HG03571 (cell line): ENCODE data around the gene CCDC7.
A peak's percentile ranks its signal among the peaks of the same experiment; 100 is the strongest.
"Not testable (repeated sequence)": the region's sequence is repeated elsewhere in the genome, so short reads cannot be mapped to it uniquely, and the experiment has no call there.

Experiments
- ATAC-seq: cut with Tn5 transposase; IDR thresholded peaks from one replicate; pipeline ENCODE4 v1.9.1; 2021; ENCODE audit not compliant: unreplicated experiment

Gene CCDC7

GRCh38 chr10:32445740-32446535, at the start of gene CCDC7:
CCDC7 (plus strand) TSS chr10:32446140; CDS start chr10:32451643, 5,503 bp downstream.
- peak; percentile 98 for ATAC-seq

GRCh38 chr10:32397163-32397562, 48.8 kb upstream of the CCDC7 start:
- not testable (repeated sequence) for ATAC-seq

- ATAC-seq = not testable (repeated sequence)
Observed at GRCh38 chr10:32399720-32400119, 46.2 kb upstream of the CCDC7 start.

- no peak for ATAC-seq
Observed at GRCh38 chr10:32400961-32401360, 45.0 kb upstream of the CCDC7 start.

GRCh38 chr10:32402499-32402898, 43.4 kb upstream of the CCDC7 start:
- no peak for ATAC-seq

GRCh38 chr10:32403091-32403490, 42.8 kb upstream of the CCDC7 start:
- no peak for ATAC-seq

- no peak for ATAC-seq
Observed at GRCh38 chr10:32408690-32409089, 37.2 kb upstream of the CCDC7 start.

GRCh38 chr10:32409741-32410140, 36.2 kb upstream of the CCDC7 start:
- ATAC-seq = no peak

- ATAC-seq = no peak
Observed at GRCh38 chr10:32410569-32410968, 35.4 kb upstream of the CCDC7 start.

- ATAC-seq = no peak
Observed at GRCh38 chr10:32411797-32412498, 34.0 kb upstream of the CCDC7 start.

- no peak for ATAC-seq
Observed at GRCh38 chr10:32412499-32412853, 33.5 kb upstream of the CCDC7 start.

- no peak for ATAC-seq
Observed at GRCh38 chr10:32413513-32413912, 32.4 kb upstream of the CCDC7 start.

GRCh38 chr10:32415361-32415760, 30.6 kb upstream of the CCDC7 start:
- ATAC-seq = no peak

- no peak for ATAC-seq
Observed at GRCh38 chr10:32417911-32418547, 27.9 kb upstream of the CCDC7 start.

GRCh38 chr10:32418572-32418971, 27.4 kb upstream of the CCDC7 start:
- ATAC-seq = no peak

- no peak for ATAC-seq
Observed at GRCh38 chr10:32419615-32420014, 26.3 kb upstream of the CCDC7 start.

- ATAC-seq = no peak
Observed at GRCh38 chr10:32426186-32426585, 19.8 kb upstream of the CCDC7 start.

GRCh38 chr10:32433542-32433941, 12.4 kb upstream of the CCDC7 start:
- no peak for ATAC-seq

GRCh38 chr10:32436215-32436614, 9.7 kb upstream of the CCDC7 start:
- ATAC-seq = no peak

GRCh38 chr10:32437334-32437733, 8.6 kb upstream of the CCDC7 start:
- ATAC-seq = no peak

GRCh38 chr10:32445036-32445435, 904 bp upstream of the CCDC7 start:
- no peak for ATAC-seq
